Activated CD4-positive, alpha-beta T cell treated with anti-CD3 and anti-CD28 coated beads for 4 hours (primary cell): ENCODE data around the gene SNIP1.
"Not testable (repeated sequence)": the region's sequence is repeated elsewhere in the genome, so short reads cannot be mapped to it uniquely, and the experiment has no call there.

Source experiments
- DNase-seq, 2 donors: peaks; one replicate each; pipeline ENCODE4 v3.0.0-alpha.2; 2020

Gene SNIP1

DNA sequence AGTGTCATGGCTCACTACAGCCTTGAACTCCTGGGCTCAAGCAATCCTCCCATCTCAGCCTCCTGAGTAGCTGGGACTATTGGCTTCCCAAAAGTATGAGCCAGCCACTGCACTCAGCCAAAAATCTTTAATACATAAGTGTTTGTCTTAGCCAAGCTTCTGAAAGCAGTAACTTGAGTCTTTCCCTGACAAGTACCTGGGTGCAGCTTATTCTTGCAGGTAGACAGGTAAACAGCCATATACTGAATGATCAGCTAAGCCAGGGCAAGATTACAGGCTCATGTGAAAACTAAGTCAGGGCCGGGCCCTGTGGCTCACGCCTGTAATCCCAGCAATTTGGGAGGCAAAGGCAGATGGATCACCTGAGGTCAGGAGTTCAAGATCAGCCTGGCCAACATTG, 47.4 kb downstream of the SNIP1 start:
- DNase-seq, result no peak

GRCh38 chr1:37502791-37503190, 51.3 kb downstream of the SNIP1 start:
- not testable (repeated sequence) for DNase-seq

GRCh38 chr1:37502104-37502503, 52.0 kb downstream of the SNIP1 start:
- no peak for DNase-seq

- DNase-seq, result no peak
Observed at GRCh38 chr1:37501661-37502060, 52.4 kb downstream of the SNIP1 start.

- DNase-seq, result no peak
Observed at GRCh38 chr1:37498872-37499617, 55.0 kb downstream of the SNIP1 start.

GRCh38 chr1:37497832-37498231, 56.3 kb downstream of the SNIP1 start:
- no peak for DNase-seq

DNA sequence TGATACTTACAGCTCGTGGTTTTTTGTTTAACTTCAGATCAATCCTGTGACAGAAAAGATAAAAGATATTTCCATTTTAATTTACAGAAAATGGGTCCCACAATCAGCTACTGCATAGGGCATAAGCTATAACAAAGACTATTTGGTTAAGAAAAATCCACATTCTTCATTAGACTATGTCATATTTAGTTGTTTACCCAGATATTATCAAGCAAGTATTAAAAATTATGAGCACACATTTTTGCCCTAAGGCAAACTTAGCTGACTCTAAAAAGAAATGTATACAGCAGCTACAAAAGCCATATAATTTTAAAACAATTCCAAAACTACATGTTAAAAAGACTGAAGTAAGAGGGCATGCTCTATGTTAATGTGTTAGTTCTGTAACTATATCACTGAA, 58.2 kb downstream of the SNIP1 start:
- DNase-seq, result no peak

DNA sequence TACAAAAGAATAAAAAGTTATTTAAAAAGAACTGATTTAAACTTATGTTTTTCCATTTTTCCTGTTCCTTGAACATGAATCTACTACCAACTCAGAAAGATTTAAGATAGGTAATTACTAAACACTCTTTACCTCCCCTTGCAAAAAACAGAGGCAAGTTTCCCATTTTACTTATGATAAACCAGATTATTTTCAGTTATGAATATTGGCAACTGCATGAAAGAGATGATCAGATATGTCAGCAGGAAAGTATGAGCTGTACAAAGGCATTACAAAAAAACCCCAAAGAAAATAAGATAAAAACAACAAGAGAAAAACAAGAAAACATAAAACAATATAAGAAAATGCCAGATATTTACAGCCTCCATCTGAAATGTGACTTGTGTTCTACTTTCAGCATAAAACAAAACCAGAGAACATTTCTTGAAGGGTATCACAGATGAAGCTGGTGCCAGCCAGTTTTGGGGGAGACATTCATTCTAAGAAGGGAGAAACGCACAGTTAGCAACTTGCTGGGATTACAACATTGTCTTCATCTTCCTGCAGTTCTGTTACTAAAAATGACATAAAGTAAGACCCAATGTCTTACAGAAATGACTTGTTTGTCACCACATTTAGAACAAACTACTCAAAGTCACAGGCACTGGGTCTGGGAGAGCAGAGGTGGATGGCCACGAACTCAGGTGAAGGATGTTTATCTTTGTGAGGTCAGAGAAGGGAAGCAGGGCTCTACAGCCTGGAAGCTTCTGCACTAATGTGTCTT, 60.6 kb downstream of the SNIP1 start:
- no peak for DNase-seq

DNA sequence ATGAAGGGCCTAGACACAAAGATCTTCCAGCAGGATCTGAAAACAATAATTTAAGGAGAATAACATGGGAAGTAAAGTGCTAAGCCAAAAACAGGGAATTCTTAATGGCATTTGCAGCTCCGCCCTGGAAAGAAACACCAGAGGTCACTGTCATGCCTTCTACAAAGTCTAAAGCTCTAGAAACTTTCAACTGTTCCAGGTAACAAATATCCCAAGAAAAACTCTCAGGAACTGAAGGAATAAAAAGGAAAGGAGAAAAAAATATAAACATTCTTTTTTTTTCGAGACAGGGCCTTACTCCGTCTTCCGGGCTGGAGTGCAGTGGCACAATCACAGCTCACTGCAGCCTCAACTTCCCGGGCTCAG, 66.5 kb downstream of the SNIP1 start:
- no peak for DNase-seq

GRCh38 chr1:37486680-37487618, 67.1 kb downstream of the SNIP1 start:
- DNase-seq, result peak; percentile 66 to 82

DNA sequence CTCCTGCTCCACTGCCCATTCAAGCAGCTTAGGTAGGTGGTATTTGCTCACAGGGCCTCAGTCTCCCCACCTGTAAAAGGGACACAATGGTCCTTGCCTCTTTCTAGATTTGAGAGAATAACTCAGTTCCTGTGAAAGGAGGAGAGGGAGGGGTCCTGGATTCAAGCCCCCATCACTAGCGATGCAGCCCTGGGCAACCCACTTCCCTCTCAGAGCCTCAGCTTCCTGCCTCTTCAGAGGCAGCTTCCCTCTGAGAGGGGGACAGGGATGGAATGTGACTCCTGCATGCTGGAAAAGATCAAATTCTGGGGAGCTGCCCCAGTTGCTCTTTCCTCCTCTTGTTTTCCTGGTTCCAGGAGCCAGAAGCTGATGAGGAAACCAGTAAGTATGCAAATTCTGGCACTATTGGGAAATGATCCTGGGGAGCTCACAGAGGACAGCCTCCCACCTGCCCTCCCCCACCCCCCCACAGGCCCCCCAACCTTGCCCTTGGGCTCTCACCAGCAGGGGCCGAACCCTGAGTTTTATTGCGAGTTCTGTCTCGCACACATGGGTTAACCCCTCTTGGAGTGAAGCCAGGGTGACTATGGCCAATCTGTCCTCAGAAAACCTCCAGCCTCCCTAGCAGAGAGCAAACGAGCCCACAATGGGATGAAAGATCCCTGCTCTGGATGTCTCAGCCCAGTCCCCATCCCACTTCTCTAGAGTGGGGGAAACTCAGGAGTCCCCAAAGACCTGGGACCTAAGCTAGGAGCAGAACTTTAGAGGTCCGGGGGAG, 68.0 kb downstream of the SNIP1 start:
- peak; percentile 4 for DNase-seq
